Breast epithelium (tissue), 4 donors: ENCODE measurements around the gene BACH2. TPM values are rescaled to one million over a fixed set of nuclear protein-coding genes. Genes with fewer than 3 reads are reported as not detected.

Experiments
- DNase-seq, 2 donors: peaks; one replicate each; pipeline ENCODE4 v3.0.0-alpha.2; 2019; ENCODE audit warnings: low spot score in 2 of 2
- H3K27ac ChIP-seq, 2 donors: fragments of 200-600 bp; sonication (generic) in 1 of 2; one replicate each; pipeline ENCODE4 v1.5.1; 2016 to 2019; ENCODE audit warnings: mild to moderate bottlenecking in 1 of 2
- H3K27me3 ChIP-seq, 2 donors: fragments of 200-600 bp; sonication (generic) in 1 of 2; one replicate each; pipeline versions ENCODE4 v1.5.1 to v1.6.0; 2017 to 2019; ENCODE audit warnings: control low read depth in 1 of 2, mild to moderate bottlenecking in 1 of 2
- H3K36me3 ChIP-seq: fragments of 200-600 bp; one replicate; pipeline ENCODE4 v1.5.1; 2019
- H3K4me1 ChIP-seq, 2 donors: fragments of 200-600 bp; sonication (generic); one replicate each; pipeline ENCODE4 v1.5.1; 2016 to 2019; ENCODE audit warnings: control low read depth in 1 of 2
- H3K4me3 ChIP-seq, 3 donors: fragments of 200-600 bp; sonication (generic); 1 replicate in 2 of 3; 2 replicates in 1 of 3; pipeline ENCODE4 v1.5.1; 2016 to 2019; ENCODE audit warnings: mild to moderate bottlenecking in 3 of 3, moderate library complexity in 2 of 3
- H3K9me3 ChIP-seq, 2 donors: fragments of 200-600 bp; sonication (generic) in 1 of 2; one replicate each; pipeline ENCODE4 v1.5.1; 2016 to 2019; ENCODE audit warnings: control low read depth in 1 of 2
- POLR2A ChIP-seq: fragments of 450-650 bp; IDR thresholded peaks from one replicate; pipeline ENCODE4 v1.6.1; 2016; ENCODE audit warnings: antibody characterized with exemption, mild to moderate bottlenecking, moderate library complexity
- POLR2AphosphoS5 ChIP-seq, 3 donors: sonication (generic); formaldehyde crosslinking; IDR thresholded peaks; one replicate each; pipeline ENCODE4 v1.6.1; 2017; ENCODE audit warnings: antibody characterized with exemption in 3 of 3
- intact Hi-C: fragments of 100-400 bp; cut with DNase I; formaldehyde crosslinking; loops from one replicate; pipeline ENCODE4 v1.15.1; 2023; ENCODE audit warnings: low total_unique reads
- total RNA-seq, 3 donors: library from RNA; depleted of rRNA; stranded (reverse); fragments of >200 nt; gene quantifications; one replicate each; pipeline ENCODE4 v1.1.0, GENCODE V29; 2016
- TF ChIP-seq, protein P1 (sequence below), 3 donors: fragments of 450-650 bp; IDR thresholded peaks; one replicate each; pipeline ENCODE4 v1.5.1; 2016 to 2017; ENCODE audit warnings: antibody characterized with exemption in 3 of 3, mild to moderate bottlenecking in 3 of 3, moderate library complexity in 3 of 3

BACH2 gene
- total RNA-seq, 3 donors from 2014 or later, result 6.2 to 13.8 (median 7.0) TPM

- no peaks in the 10 kb centered on the region for H3K36me3 ChIP-seq
- no peaks in the 10 kb centered on the region for H3K27me3 ChIP-seq
- DNase-seq, result peak in 1 of 2 donors; percentile 37
- H3K4me3 ChIP-seq, result no peak overlapping the region
- H3K27ac ChIP-seq, result peak overlapping the region; percentile 48 to 51
- TF ChIP-seq POLR2A, result no peak
- no peaks in the 10 kb centered on the region for H3K9me3 ChIP-seq
- intact Hi-C loops, result no loop called here
- peaks cover 0 to 6% of the 10 kb centered on the region in 2 donors for H3K4me1 ChIP-seq
These were observed 311.5 kb downstream of the BACH2 start for GRCh38 chr6:89984926-89985750.

- DNase-seq, result no peak
- no peaks in the 10 kb centered on the region for H3K27me3 ChIP-seq
- H3K36me3 ChIP-seq, result no peaks in the 10 kb centered on the region
- intact Hi-C loops, result no loop called here
- H3K4me3 ChIP-seq, result no peak overlapping the region
- peaks cover 3 to 6% of the 10 kb centered on the region in 2 donors for H3K4me1 ChIP-seq
- no peaks in the 10 kb centered on the region for H3K9me3 ChIP-seq
- TF ChIP-seq, protein P1, sequence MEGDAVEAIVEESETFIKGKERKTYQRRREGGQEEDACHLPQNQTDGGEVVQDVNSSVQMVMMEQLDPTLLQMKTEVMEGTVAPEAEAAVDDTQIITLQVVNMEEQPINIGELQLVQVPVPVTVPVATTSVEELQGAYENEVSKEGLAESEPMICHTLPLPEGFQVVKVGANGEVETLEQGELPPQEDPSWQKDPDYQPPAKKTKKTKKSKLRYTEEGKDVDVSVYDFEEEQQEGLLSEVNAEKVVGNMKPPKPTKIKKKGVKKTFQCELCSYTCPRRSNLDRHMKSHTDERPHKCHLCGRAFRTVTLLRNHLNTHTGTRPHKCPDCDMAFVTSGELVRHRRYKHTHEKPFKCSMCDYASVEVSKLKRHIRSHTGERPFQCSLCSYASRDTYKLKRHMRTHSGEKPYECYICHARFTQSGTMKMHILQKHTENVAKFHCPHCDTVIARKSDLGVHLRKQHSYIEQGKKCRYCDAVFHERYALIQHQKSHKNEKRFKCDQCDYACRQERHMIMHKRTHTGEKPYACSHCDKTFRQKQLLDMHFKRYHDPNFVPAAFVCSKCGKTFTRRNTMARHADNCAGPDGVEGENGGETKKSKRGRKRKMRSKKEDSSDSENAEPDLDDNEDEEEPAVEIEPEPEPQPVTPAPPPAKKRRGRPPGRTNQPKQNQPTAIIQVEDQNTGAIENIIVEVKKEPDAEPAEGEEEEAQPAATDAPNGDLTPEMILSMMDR (IDR thresholded peaks at IDR 0.05), result no peak
- H3K27ac ChIP-seq, result no peak overlapping the region
These were observed 316.3 kb downstream of the BACH2 start for GRCh38 chr6:89980353-89980752.

GRCh38 chr6:89979481-89980119 is 317.0 kb downstream of the BACH2 start:
- Histone ChIP-seq H3K4me3 (no peak overlapping the region), H3K36me3 (no peaks in the 10 kb centered on the region), H3K27ac (no peak overlapping the region), H3K27me3 (no peaks in the 10 kb centered on the region), H3K4me1 (peaks cover 0 to 3% of the 10 kb centered on the region in 2 donors), H3K9me3 (no peaks in the 10 kb centered on the region)
- DNase-seq, result no peak
- TF ChIP-seq, protein P1 (IDR thresholded peaks at IDR 0.05), result no peak
- TF ChIP-seq POLR2A (no peak), POLR2AphosphoS5 (IDR thresholded peaks at IDR 0.05) (no peak)
- intact Hi-C loops, result no loop called here

GRCh38 chr6:89978749-89979145 is 317.9 kb downstream of the BACH2 start:
- Histone ChIP-seq H3K4me1 (peaks cover 0 to 3% of the 10 kb centered on the region in 2 donors), H3K36me3 (no peaks in the 10 kb centered on the region), H3K9me3 (no peaks in the 10 kb centered on the region), H3K4me3 (no peak overlapping the region), H3K27me3 (no peaks in the 10 kb centered on the region), H3K27ac (no peak overlapping the region)
- TF ChIP-seq POLR2AphosphoS5 (IDR thresholded peaks at IDR 0.05) (no peak), POLR2A (no peak)
- TF ChIP-seq, protein P1 (IDR thresholded peaks at IDR 0.05), result no peak
- no peak for DNase-seq
- intact Hi-C loops, result no loop called here

GRCh38 chr6:89977808-89978748 is 318.6 kb downstream of the BACH2 start:
- Histone ChIP-seq H3K27me3 (no peaks in the 10 kb centered on the region), H3K36me3 (no peaks in the 10 kb centered on the region), H3K27ac (no peak overlapping the region), H3K4me1 (peaks cover 0 to 3% of the 10 kb centered on the region in 2 donors), H3K4me3 (no peak overlapping the region), H3K9me3 (no peaks in the 10 kb centered on the region)
- DNase-seq, result no peak
- intact Hi-C loops, result no loop called here
- TF ChIP-seq POLR2A (no peak), POLR2AphosphoS5 (IDR thresholded peaks at IDR 0.05) (no peak)
- TF ChIP-seq, protein P1 (IDR thresholded peaks at IDR 0.05), result no peak
